Spleen (tissue), 11 donors: ENCODE results near the gene CFAP74. TPM values are rescaled to one million over a fixed set of nuclear protein-coding genes. Genes with fewer than 3 reads are reported as not detected.

Experiments
- DNase-seq: peaks from one replicate; pipeline ENCODE4 v3.0.0-alpha.2; 2020
- H3K27ac ChIP-seq, 8 donors: fragments of 200-600 bp; sonication (generic) in 7 of 8; 1 replicate in 4 of 8; 2 replicates in 4 of 8; pipeline versions ENCODE4 v1.5.0 to v1.8.0; 2016 to 2021; ENCODE audit warnings: inconsistent platforms in 4 of 8, mild to moderate bottlenecking in 4 of 8, moderate library complexity in 1 of 8
- H3K27me3 ChIP-seq, 7 donors: fragments of 200-600 bp; sonication (generic) in 6 of 7; replicated peaks in 1 of 7; 1 replicate in 4 of 7; 2 replicates in 3 of 7; pipeline versions ENCODE4 v1.5.0 to v1.8.0; 2016 to 2021; ENCODE audit warnings: inconsistent platforms in 3 of 7, mild to moderate bottlenecking in 1 of 7
- H3K36me3 ChIP-seq, 6 donors: fragments of 200-600 bp; sonication (generic) in 5 of 6; 1 replicate in 4 of 6; 2 replicates in 2 of 6; pipeline versions ENCODE4 v1.5.0 to v1.8.0; 2016 to 2021; ENCODE audit warnings: inconsistent platforms in 2 of 6
- H3K4me1 ChIP-seq, 6 donors: fragments of 200-600 bp; sonication (generic) in 5 of 6; 1 replicate in 3 of 6; 2 replicates in 3 of 6; pipeline versions ENCODE4 v1.5.0 to v1.8.0; 2016 to 2021; ENCODE audit warnings: inconsistent platforms in 3 of 6
- H3K4me3 ChIP-seq, 8 donors: fragments of 200-600 bp; sonication (generic) in 7 of 8; 1 replicate in 4 of 8; 2 replicates in 4 of 8; pipeline versions ENCODE4 v1.5.0 to v1.8.0; 2016 to 2021; ENCODE audit warnings: inconsistent platforms in 4 of 8, mild to moderate bottlenecking in 4 of 8, moderate library complexity in 2 of 8
- H3K9me3 ChIP-seq, 8 donors: fragments of 200-600 bp; sonication (generic) in 7 of 8; 1 replicate in 4 of 8; 2 replicates in 4 of 8; pipeline versions ENCODE4 v1.5.0 to v1.8.0; 2016 to 2021; ENCODE audit warnings: inconsistent platforms in 4 of 8
- CTCF ChIP-seq, 11 experiments: fragments of 200-600 bp in 7 of 11; fragments of 450-650 bp in 4 of 11; sonication (generic) in 4 of 11; IDR thresholded peaks in 8 of 11; conservative IDR thresholded peaks in 3 of 11; 1 replicate in 7 of 11; 2 replicates in 4 of 11; pipeline versions ENCODE4 v1.4.0 to v1.8.0; 2016 to 2021; ENCODE audit warnings: antibody characterized with exemption in 11 of 11, inconsistent platforms in 4 of 11, mild to moderate bottlenecking in 1 of 11
- POLR2A ChIP-seq, 3 donors: fragments of 450-650 bp; IDR thresholded peaks; one replicate each; pipeline ENCODE4 v1.5.1; 2017; ENCODE audit warnings: antibody characterized with exemption in 3 of 3, mild to moderate bottlenecking in 1 of 3
- POLR2AphosphoS5 ChIP-seq, 3 donors: sonication (generic); formaldehyde crosslinking; IDR thresholded peaks; one replicate each; pipeline ENCODE4 v1.5.1; 2017; ENCODE audit warnings: antibody characterized with exemption in 3 of 3
- WGBS, 5 donors: extraction: QIAGEN DNeasy Blood & Tissue Kit in 3 of 5; methylation state at CpG; one replicate each; pipeline versions ENCODE4 v1.1.5 to v1.1.7; 2013 to 2018; 5-methylcytosine and 5-hydroxymethylcytosine counted together
- intact Hi-C: fragments of 100-400 bp; cut with DNase I; formaldehyde crosslinking; loops from one replicate; pipeline ENCODE4 v1.15.0; 2023; ENCODE audit warnings: low total_unique reads
- polyA plus RNA-seq, 3 donors: library from polyadenylated mRNA; stranded (reverse); fragments of 200-250 nt; gene quantifications; one replicate each; pipeline ENCODE4 v1.2.1, GENCODE V29; 2013
- total RNA-seq, 7 donors: library from RNA; depleted of rRNA in 3 of 7; stranded (reverse); fragments of >200 nt in 3 of 7; fragmentation: NEBNext Ultra II Directional in 4 of 7; extraction: Animal tissue kit (Norgen Biotek cat#: 25700) in 4 of 7; gene quantifications; one replicate each; pipeline versions ENCODE4 v1.1.0 to v1.2.1, GENCODE V29; 2016 to 2021
- donor health status: healthy with polysubstance abuse.
- donor health status: DM: no; HTN: no; CAD: no; lungs with moderate emphysema.
- donor health status: DM: no; HTN: no; CAD: no.
- donor health status: Bipolar disorder and iron deficiency.
- donor health status: healthy.
- donor health status: DM: no; HTN: no; CAD: no.
- donor health status: DM: yes; HTN: yes; CAD: no.

CFAP74 gene
- total and polyA plus RNA-seq, 10 donors, result 0.03 to 0.32 (median 0.14) TPM; not detected in 4

GRCh38 chr1:1920057-1920607, 83.5 kb downstream of the CFAP74 start:
- intact Hi-C loops, result no loop called here
- 67 to 91% (median 86%) methylated on average over 2 to 6 of the region's 6 CpGs for WGBS, 5 donors
- TF ChIP-seq POLR2A (IDR thresholded peaks at IDR 0.05), result no peak
- TF ChIP-seq POLR2AphosphoS5 (IDR thresholded peaks at IDR 0.05), result no peak
- no peak for TF ChIP-seq CTCF (IDR thresholded peaks at IDR 0.05 in 8 of 11, conservative IDR thresholded peaks at IDR 0.05 in 3 of 11)
- Histone ChIP-seq H3K27ac (peak overlapping the region in 7 of 8 donors; percentile 58 to 78 (median 64)), H3K9me3 (no peaks in the 10 kb centered on the region), H3K4me3 (peak overlapping the region in 5 of 8 donors; percentile 49 to 84 (median 64)), H3K27me3 (peaks cover 0 to 9% (median 0%) of the 10 kb centered on the region in 7 donors), H3K4me1 (peaks cover 8 to 62% (median 35%) of the 10 kb centered on the region in 6 donors), H3K36me3 (no peaks in the 10 kb centered on the region)
- DNase-seq, result no peak

DNA sequence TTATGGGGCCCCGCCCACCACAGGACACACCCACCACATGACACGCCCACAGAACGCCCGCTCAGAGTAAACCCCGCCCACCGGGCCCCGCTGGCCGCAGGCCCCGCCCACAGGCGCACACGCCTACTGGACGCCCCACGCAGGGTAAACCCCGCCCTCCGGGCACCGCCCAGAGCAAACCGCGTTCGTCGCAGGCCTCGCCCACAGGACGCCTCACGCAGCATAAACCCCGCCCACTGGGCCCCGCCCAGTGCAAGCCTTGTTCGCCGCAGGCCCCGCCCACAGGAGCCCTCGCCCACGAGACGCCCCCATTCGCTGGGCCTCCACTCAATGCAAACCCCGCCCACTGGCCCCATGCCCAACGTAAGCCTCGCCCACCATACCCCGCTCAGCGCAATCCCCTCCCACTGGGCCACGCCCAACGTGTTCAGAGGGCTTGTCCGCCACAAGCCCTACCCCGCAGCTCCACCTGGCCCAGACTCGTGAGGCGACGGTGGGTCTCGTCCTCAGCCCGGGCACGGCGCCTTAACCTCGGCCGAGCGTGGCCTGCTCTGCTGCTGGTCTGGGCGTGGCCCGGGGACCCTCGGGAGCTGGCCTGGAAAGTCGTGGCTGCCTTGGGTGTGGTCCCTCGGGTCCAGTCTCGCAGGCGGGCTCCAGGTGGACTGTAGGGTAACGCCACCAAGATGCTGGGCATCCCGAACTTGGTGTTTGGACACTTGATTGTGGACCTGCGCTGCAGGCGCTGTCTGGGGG, 84.1 kb downstream of the CFAP74 start:
- DNase-seq, result peak; percentile 100
- no peak for TF ChIP-seq POLR2A (IDR thresholded peaks at IDR 0.05)
- peak in 3 of 11 experiments; percentile 11 to 36 (median 24) for TF ChIP-seq CTCF (IDR thresholded peaks at IDR 0.05 in 8 of 11, conservative IDR thresholded peaks at IDR 0.05 in 3 of 11)
- peak in 2 of 3 donors; percentile 60 to 80 for TF ChIP-seq POLR2AphosphoS5 (IDR thresholded peaks at IDR 0.05)
- Histone ChIP-seq H3K27me3 (peaks cover 0 to 12% (median 0%) of the 10 kb centered on the region in 7 donors), H3K4me1 (peaks cover 8 to 62% (median 35%) of the 10 kb centered on the region in 6 donors), H3K36me3 (no peaks in the 10 kb centered on the region), H3K4me3 (peak overlapping the region; percentile 17 to 84 (median 61)), H3K9me3 (no peaks in the 10 kb centered on the region), H3K27ac (peak overlapping the region in 7 of 8 donors; percentile 58 to 78 (median 64))
- WGBS, 5 donors, result 5 to 14% (median 11%) methylated on average over 11 to 62 of the region's 62 CpGs
- intact Hi-C loops, result no loop called here

DNA sequence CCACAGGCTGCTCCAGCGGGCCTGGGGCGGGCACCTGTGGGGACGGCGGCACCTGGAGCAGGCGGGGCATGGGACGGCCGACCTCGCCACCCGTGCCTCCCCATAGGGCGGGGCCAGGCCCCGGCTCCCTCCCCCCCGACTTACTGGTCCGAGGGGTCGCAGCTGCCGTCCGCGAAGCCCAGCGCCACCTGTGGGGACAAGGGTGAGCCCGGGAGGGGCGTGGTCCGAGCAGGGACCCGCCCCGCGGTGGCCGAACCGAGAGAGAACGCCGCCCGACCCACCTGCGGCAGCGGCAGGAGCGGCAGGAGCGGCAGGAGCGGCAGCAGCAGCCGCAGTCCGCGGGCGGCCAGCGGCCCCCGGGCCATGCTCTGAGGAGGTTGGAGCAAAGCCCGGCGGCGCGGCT, 84.7 kb downstream of the CFAP74 start, which contains the start of gene TMEM52:
Gene TMEM52, minus strand, starts transcription at position 379 of the 403 bp plus-strand sequence. Its CDS starts 14 bp downstream, at position 365.
- Histone ChIP-seq H3K27ac (peak within 1 kb of the TSS in 7 of 8 donors; percentile 58 to 78 (median 64)), H3K27me3 (peaks cover 0 to 16% (median 0%) of the 10 kb centered on the region in 7 donors), H3K9me3 (no peaks in the 10 kb centered on the region), H3K4me1 (peaks cover 8 to 62% (median 35%) of the 10 kb centered on the region in 6 donors), H3K36me3 (no peaks in the 10 kb centered on the region), H3K4me3 (peak within 1 kb of the TSS; percentile 17 to 84 (median 61))
- peak in 3 of 11 experiments; percentile 5 to 36 (median 6) for TF ChIP-seq CTCF (IDR thresholded peaks at IDR 0.05 in 8 of 11, conservative IDR thresholded peaks at IDR 0.05 in 3 of 11)
- peak in 1 of 3 donors; percentile 62 for TF ChIP-seq POLR2AphosphoS5 (IDR thresholded peaks at IDR 0.05)
- no peak for TF ChIP-seq POLR2A (IDR thresholded peaks at IDR 0.05)
- intact Hi-C loops, result no loop called here
- WGBS, 5 donors, result 0 to 1% (median 1%) methylated on average over 24 to 44 of the region's 44 CpGs; no CpG with 5 or more reads in 1 of the 5 donors
- DNase-seq, result no peak
